ENCODE measurements around the gene VSX1. TPM values are rescaled to one million over a fixed set of nuclear protein-coding genes. Genes with fewer than 3 reads are reported as not detected.

Gene VSX1
- total and polyA plus RNA-seq, 2 of the 4 experiments (the other 2 are of a cell fraction): not detected

- Histone ChIP-seq H4K5ac (ENCODE audit: low read depth, low read length) (no peak overlapping the region), H3K27ac (ENCODE audit: insufficient read depth, low read length) (no peak overlapping the region), H3K18ac (ENCODE audit: low read depth, low read length) (no peak overlapping the region), H2AFZ (replicated peaks; ENCODE audit: low read length, poor library complexity) (no peak overlapping the region), H3K9ac (ENCODE audit: low read depth, low read length) (no peak overlapping the region), H3K79me1 (ENCODE audit: low read depth in 1 of 2, low read length in 2 of 2) (no peaks in the 10 kb centered on the region), H3K36me3 (ENCODE audit: control insufficient read depth, insufficient read depth, low read length) (no peaks in the 10 kb centered on the region), H4K8ac (ENCODE audit: low read depth in 2 of 2, low read length in 2 of 2) (no peak overlapping the region), H3K4me2 (ENCODE audit: low read depth, low read length) (no peak overlapping the region), H2BK5ac (ENCODE audit: low read depth, low read length, poor library complexity, severe bottlenecking) (no peak overlapping the region), H2BK20ac (ENCODE audit: low read depth, low read length) (no peak overlapping the region), H4K20me1 (ENCODE audit: insufficient read depth, low read length) (no peaks in the 10 kb centered on the region), H4K91ac (ENCODE audit: insufficient read depth, low read depth, low read length) (no peak overlapping the region), H2BK15ac (ENCODE audit: low read depth, low read length) (no peak overlapping the region), H3K23ac (ENCODE audit: low read depth, low read length) (no peak overlapping the region; the same call in 1 of the 2 replicates), H3K56ac (ENCODE audit: extremely low read depth, insufficient read depth, low read length) (no peak overlapping the region), H2AK5ac (ENCODE audit: low read depth, low read length) (no peak overlapping the region), H3K14ac (replicated peaks; ENCODE audit: low read depth, low read length) (no peak overlapping the region), H3K27me3 (ENCODE audit: control insufficient read depth, insufficient read depth, low read length) (peaks cover 66% of the 10 kb centered on the region), H3K9me1 (ENCODE audit: insufficient read depth, low read length) (peaks cover 9% of the 10 kb centered on the region), H2AK9ac (replicated peaks; ENCODE audit: low read depth, low read length, poor library complexity) (no peak overlapping the region), H2BK120ac (ENCODE audit: low read depth, low read length) (no peak overlapping the region), H3K4me3 (ENCODE audit: insufficient read depth, low read depth, low read length) (no peak overlapping the region), H3K4ac (ENCODE audit: low read depth, low read length) (no peak overlapping the region), H3K9me3 (ENCODE audit: control insufficient read depth, insufficient read depth, low read length) (no peaks in the 10 kb centered on the region), H3K4me1 (ENCODE audit: control insufficient read depth, insufficient read depth, low read length) (no peaks in the 10 kb centered on the region)
- intact Hi-C loops (cut with micrococcal nuclease): loop anchor here (1.0 to 5.0 kb wide), 3 partner anchors 69 to 183 kb away; partner anchors contain the start of gene PYGB
- ChIA-PET CTCF (interaction anchor here (2.8 kb wide), 1 partner anchor 70 kb away, joined by 28 read pairs; no protein-coding TSS in a partner anchor), POLR2A (ENCODE audit: unreplicated experiment) (no interaction called here)
- in situ Hi-C loops (cut with MboI; ENCODE audit: low sequenced_read_pairs): loop anchor here (5.0 to 10.0 kb wide), 2 partner anchors 67 to 190 kb away; no protein-coding TSS in a partner anchor
- no TSS peak for BruUV-seq (replicated peaks)
- WGBS, 2 experiments (ENCODE audit: extremely low coverage in 2 of 2, insufficient read length in 1 of 2): 60% methylated on average over 1 of the region's 4 CpGs; no CpG with 5 or more reads in 1 of the 2 experiments
- DNase-seq: no peak
- TF ChIP-seq RCOR1 (IDR thresholded peaks at IDR 0.05; ENCODE audit: insufficient replicate concordance, low read length): no peak
- TF ChIP-seq MAFK (IDR thresholded peaks at IDR 0.05; ENCODE audit: low read depth, low read length): no peak
- TF ChIP-seq SMC3 (IDR thresholded peaks at IDR 0.05; ENCODE audit: low read depth, low read length): no peak
- no peak for TF ChIP-seq POLR2A (IDR thresholded peaks at IDR 0.05; ENCODE audit: low read depth, low read length)
- no peak for TF ChIP-seq ELK1 (IDR thresholded peaks at IDR 0.05; ENCODE audit: borderline replicate concordance, low read depth, low read length)
- TF ChIP-seq MXI1 (IDR thresholded peaks at IDR 0.05; ENCODE audit: borderline replicate concordance, low read depth, low read length): no peak
- TF ChIP-seq NFE2L2 (IDR thresholded peaks at IDR 0.05; ENCODE audit: low read depth, low read length): no peak
- TF ChIP-seq, protein P1, sequence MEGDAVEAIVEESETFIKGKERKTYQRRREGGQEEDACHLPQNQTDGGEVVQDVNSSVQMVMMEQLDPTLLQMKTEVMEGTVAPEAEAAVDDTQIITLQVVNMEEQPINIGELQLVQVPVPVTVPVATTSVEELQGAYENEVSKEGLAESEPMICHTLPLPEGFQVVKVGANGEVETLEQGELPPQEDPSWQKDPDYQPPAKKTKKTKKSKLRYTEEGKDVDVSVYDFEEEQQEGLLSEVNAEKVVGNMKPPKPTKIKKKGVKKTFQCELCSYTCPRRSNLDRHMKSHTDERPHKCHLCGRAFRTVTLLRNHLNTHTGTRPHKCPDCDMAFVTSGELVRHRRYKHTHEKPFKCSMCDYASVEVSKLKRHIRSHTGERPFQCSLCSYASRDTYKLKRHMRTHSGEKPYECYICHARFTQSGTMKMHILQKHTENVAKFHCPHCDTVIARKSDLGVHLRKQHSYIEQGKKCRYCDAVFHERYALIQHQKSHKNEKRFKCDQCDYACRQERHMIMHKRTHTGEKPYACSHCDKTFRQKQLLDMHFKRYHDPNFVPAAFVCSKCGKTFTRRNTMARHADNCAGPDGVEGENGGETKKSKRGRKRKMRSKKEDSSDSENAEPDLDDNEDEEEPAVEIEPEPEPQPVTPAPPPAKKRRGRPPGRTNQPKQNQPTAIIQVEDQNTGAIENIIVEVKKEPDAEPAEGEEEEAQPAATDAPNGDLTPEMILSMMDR (conservative IDR thresholded peaks at IDR 0.05; ENCODE audit: low read depth, low read length): no peak
- TF ChIP-seq RAD21 (IDR thresholded peaks at IDR 0.05; ENCODE audit: low read length): no peak
- no peak for TF ChIP-seq CHD1 (IDR thresholded peaks at IDR 0.05; ENCODE audit: low read depth, low read length)
- TF ChIP-seq FOS (IDR thresholded peaks at IDR 0.05; ENCODE audit: low read depth, low read length): no peak
- TF ChIP-seq USF2 (IDR thresholded peaks at IDR 0.05; ENCODE audit: low read depth, low read length): no peak
- TF ChIP-seq RFX5 (IDR thresholded peaks at IDR 0.05; ENCODE audit: low read depth, low read length): no peak
- no peak for TF ChIP-seq CEBPB (IDR thresholded peaks at IDR 0.05; ENCODE audit: low read depth, low read length)
- no peak for ATAC-seq (ENCODE audit: low read depth)
- dilution Hi-C loops (cut with HindIII; ENCODE audit: low sequenced_read_pairs, unreplicated experiment): no loop called here
These were observed 17.3 kb downstream of the VSX1 start for GRCh38 chr20:25064561-25065071.

Measured in IMR-90 (cell line).